Measurements from ENCODE around the gene MORN5.

Gene MORN5

DNA sequence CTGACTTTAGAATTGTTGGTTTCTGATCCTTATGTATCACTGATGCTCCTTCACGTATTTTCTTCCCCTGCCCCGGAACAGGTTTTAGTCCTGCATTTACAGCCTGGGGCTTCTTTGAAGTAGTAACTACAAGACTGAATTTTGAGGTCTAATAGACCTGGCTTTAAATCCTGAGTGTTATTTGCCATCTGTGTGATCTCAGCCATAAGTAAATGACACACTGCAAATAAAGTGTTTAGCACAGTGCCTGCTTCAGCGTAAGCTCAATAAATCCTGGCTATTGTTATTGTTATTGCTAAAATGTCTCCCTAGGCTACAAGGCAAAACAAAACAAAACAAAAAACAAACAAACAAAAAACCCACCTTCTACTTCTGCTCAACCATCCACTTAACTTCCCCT is 84.6 kb downstream of the MORN5 start:
- no peak for DNase-seq

DNA sequence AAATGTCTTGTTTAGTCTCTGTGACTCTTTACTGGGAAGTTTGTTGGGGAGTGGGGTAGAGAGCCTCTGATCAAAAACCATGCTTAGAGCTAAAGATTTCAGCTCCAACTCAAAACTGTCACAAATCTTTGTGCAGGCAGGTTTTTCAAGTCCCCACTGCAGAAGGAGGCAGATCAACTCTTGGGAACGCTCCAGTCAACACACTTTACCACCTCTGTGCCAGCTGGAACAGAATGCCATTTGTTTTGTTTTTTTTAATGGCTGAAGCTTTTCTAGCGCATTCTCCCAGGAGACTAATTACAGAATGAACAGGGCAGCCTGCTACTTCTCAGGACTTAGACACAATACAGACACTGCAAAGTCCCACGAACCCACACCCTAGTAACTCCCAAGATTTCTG is 87.0 kb downstream of the MORN5 start:
- no peak for DNase-seq

DNA sequence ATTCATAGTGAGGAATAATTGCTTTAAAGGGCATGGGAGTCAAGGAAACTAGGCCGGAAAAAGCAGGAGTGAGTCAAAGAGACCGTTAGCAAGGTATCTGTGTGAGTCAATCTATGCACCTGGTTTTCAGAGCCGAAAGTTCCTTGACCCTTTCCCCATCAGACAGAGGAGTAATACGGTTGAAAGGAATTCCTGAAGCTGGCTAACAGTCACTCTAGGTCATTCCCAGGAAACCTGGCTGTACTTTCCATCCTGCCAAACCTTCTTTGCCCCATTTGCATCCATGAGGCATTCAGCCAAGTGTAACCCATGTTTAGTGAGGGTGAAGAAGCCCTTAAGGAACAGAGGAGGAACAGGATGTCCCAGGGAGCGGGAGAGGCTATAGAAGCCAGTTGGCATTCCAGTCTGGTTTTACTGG is 88.7 kb downstream of the MORN5 start:
- no peak for DNase-seq
